Activated naive CD4-positive, alpha-beta T cell treated with anti-CD3 and anti-CD28 coated beads, Interleukin-2, amount 50 U/mL, for 24 hours (primary cell): ENCODE results near the gene CHN2.

Experiments
- H3K27ac Mint-ChIP-seq: one replicate; pipeline ENCODE4 v1.8.0; 2021; ENCODE audit warnings: mild to moderate bottlenecking, mixed read lengths
- H3K27me3 Mint-ChIP-seq: one replicate; pipeline ENCODE4 v1.8.0; 2021; ENCODE audit warnings: mixed read lengths
- H3K36me3 Mint-ChIP-seq: one replicate; pipeline ENCODE4 v1.8.0; 2021; ENCODE audit warnings: mixed read lengths
- H3K4me1 Mint-ChIP-seq: one replicate; pipeline ENCODE4 v1.8.0; 2021; ENCODE audit warnings: mixed read lengths
- H3K4me3 Mint-ChIP-seq: one replicate; pipeline ENCODE4 v1.8.0; 2021; ENCODE audit warnings: mild to moderate bottlenecking, mixed read lengths
- H3K9me3 Mint-ChIP-seq: one replicate; pipeline ENCODE4 v1.8.0; 2021; ENCODE audit warnings: mixed read lengths

CHN2 gene

GRCh38 chr7:29424984-29425309 lies 230.4 kb downstream of the CHN2 start:
- no peaks in the 10 kb centered on the region for H3K4me1 Mint-ChIP-seq
- H3K9me3 Mint-ChIP-seq = no peaks in the 10 kb centered on the region
- no peak overlapping the region for H3K4me3 Mint-ChIP-seq
- H3K36me3 Mint-ChIP-seq = no peaks in the 10 kb centered on the region
- H3K27ac Mint-ChIP-seq = no peak overlapping the region
- H3K27me3 Mint-ChIP-seq = no peaks in the 10 kb centered on the region

- no peak overlapping the region for H3K4me3 Mint-ChIP-seq
- no peaks in the 10 kb centered on the region for H3K9me3 Mint-ChIP-seq
- no peaks in the 10 kb centered on the region for H3K4me1 Mint-ChIP-seq
- H3K27ac Mint-ChIP-seq = no peak overlapping the region
- no peaks in the 10 kb centered on the region for H3K27me3 Mint-ChIP-seq
- H3K36me3 Mint-ChIP-seq = no peaks in the 10 kb centered on the region
These were observed 232.0 kb downstream of the CHN2 start for GRCh38 chr7:29426587-29426986.

- H3K27ac Mint-ChIP-seq = no peak overlapping the region
- no peaks in the 10 kb centered on the region for H3K27me3 Mint-ChIP-seq
- H3K9me3 Mint-ChIP-seq = no peaks in the 10 kb centered on the region
- H3K4me1 Mint-ChIP-seq = no peaks in the 10 kb centered on the region
- H3K36me3 Mint-ChIP-seq = no peaks in the 10 kb centered on the region
- H3K4me3 Mint-ChIP-seq = no peak overlapping the region
These were observed 234.8 kb downstream of the CHN2 start for GRCh38 chr7:29429401-29429800.

GRCh38 chr7:29430279-29430949 lies 235.8 kb downstream of the CHN2 start:
- Mint-ChIP-seq H3K4me1 (no peaks in the 10 kb centered on the region), H3K36me3 (no peaks in the 10 kb centered on the region), H3K27ac (no peak overlapping the region)

GRCh38 chr7:29431686-29432085 lies 237.1 kb downstream of the CHN2 start:
- Mint-ChIP-seq H3K4me3 (no peak overlapping the region), H3K9me3 (no peaks in the 10 kb centered on the region), H3K4me1 (no peaks in the 10 kb centered on the region), H3K27me3 (no peaks in the 10 kb centered on the region), H3K36me3 (no peaks in the 10 kb centered on the region), H3K27ac (no peak overlapping the region)

More at GRCh38 chr7:29430279-29430949, 235.8 kb downstream of the CHN2 start:
- Mint-ChIP-seq H3K4me3 (no peak overlapping the region), H3K27me3 (no peaks in the 10 kb centered on the region), H3K9me3 (no peaks in the 10 kb centered on the region)

- no peaks in the 10 kb centered on the region for H3K4me1 Mint-ChIP-seq
These were observed 238.1 kb downstream of the CHN2 start for GRCh38 chr7:29432721-29433120.

GRCh38 chr7:29434380-29434768 lies 239.8 kb downstream of the CHN2 start:
- Mint-ChIP-seq H3K36me3 (no peaks in the 10 kb centered on the region), H3K4me1 (no peaks in the 10 kb centered on the region), H3K27me3 (no peaks in the 10 kb centered on the region), H3K9me3 (no peaks in the 10 kb centered on the region), H3K4me3 (no peak overlapping the region), H3K27ac (no peak overlapping the region)

More at GRCh38 chr7:29432721-29433120, 238.1 kb downstream of the CHN2 start:
- Mint-ChIP-seq H3K4me3 (no peak overlapping the region), H3K36me3 (no peaks in the 10 kb centered on the region), H3K27me3 (no peaks in the 10 kb centered on the region), H3K9me3 (no peaks in the 10 kb centered on the region), H3K27ac (no peak overlapping the region)

- no peaks in the 10 kb centered on the region for H3K36me3 Mint-ChIP-seq
- H3K27me3 Mint-ChIP-seq = no peaks in the 10 kb centered on the region
- no peak overlapping the region for H3K27ac Mint-ChIP-seq
- no peak overlapping the region for H3K4me3 Mint-ChIP-seq
- H3K4me1 Mint-ChIP-seq = no peaks in the 10 kb centered on the region
- no peaks in the 10 kb centered on the region for H3K9me3 Mint-ChIP-seq
These were observed 240.6 kb downstream of the CHN2 start for GRCh38 chr7:29435167-29435566.

GRCh38 chr7:29435902-29436301 lies 241.3 kb downstream of the CHN2 start:
- no peaks in the 10 kb centered on the region for H3K36me3 Mint-ChIP-seq
- H3K27me3 Mint-ChIP-seq = no peaks in the 10 kb centered on the region
- H3K4me3 Mint-ChIP-seq = no peak overlapping the region
- no peaks in the 10 kb centered on the region for H3K4me1 Mint-ChIP-seq
- no peak overlapping the region for H3K27ac Mint-ChIP-seq
- no peaks in the 10 kb centered on the region for H3K9me3 Mint-ChIP-seq

GRCh38 chr7:29442146-29442545 lies 247.6 kb downstream of the CHN2 start:
- Mint-ChIP-seq H3K36me3 (no peaks in the 10 kb centered on the region), H3K4me3 (no peak overlapping the region), H3K27ac (no peak overlapping the region), H3K9me3 (no peaks in the 10 kb centered on the region), H3K4me1 (no peaks in the 10 kb centered on the region), H3K27me3 (no peaks in the 10 kb centered on the region)

GRCh38 chr7:29443552-29443951 lies 249.0 kb downstream of the CHN2 start:
- H3K4me1 Mint-ChIP-seq = no peaks in the 10 kb centered on the region
- H3K4me3 Mint-ChIP-seq = no peak overlapping the region
- H3K36me3 Mint-ChIP-seq = no peaks in the 10 kb centered on the region
- H3K27me3 Mint-ChIP-seq = no peaks in the 10 kb centered on the region
- no peaks in the 10 kb centered on the region for H3K9me3 Mint-ChIP-seq
- no peak overlapping the region for H3K27ac Mint-ChIP-seq

- Mint-ChIP-seq H3K9me3 (no peaks in the 10 kb centered on the region), H3K27ac (no peak overlapping the region), H3K27me3 (no peaks in the 10 kb centered on the region), H3K4me3 (no peak overlapping the region), H3K36me3 (no peaks in the 10 kb centered on the region), H3K4me1 (no peaks in the 10 kb centered on the region)
These were observed 249.7 kb downstream of the CHN2 start for GRCh38 chr7:29444267-29444666.

- Mint-ChIP-seq H3K36me3 (no peaks in the 10 kb centered on the region), H3K9me3 (no peaks in the 10 kb centered on the region), H3K4me3 (no peak overlapping the region), H3K4me1 (no peaks in the 10 kb centered on the region), H3K27me3 (no peaks in the 10 kb centered on the region), H3K27ac (no peak overlapping the region)
These were observed 251.2 kb downstream of the CHN2 start for GRCh38 chr7:29445736-29446135.

- Mint-ChIP-seq H3K27ac (no peak overlapping the region), H3K9me3 (no peaks in the 10 kb centered on the region), H3K4me3 (no peak overlapping the region), H3K36me3 (no peaks in the 10 kb centered on the region), H3K27me3 (no peaks in the 10 kb centered on the region), H3K4me1 (no peaks in the 10 kb centered on the region)
These were observed 253.3 kb downstream of the CHN2 start for GRCh38 chr7:29447828-29448227.

- Mint-ChIP-seq H3K9me3 (no peaks in the 10 kb centered on the region), H3K27me3 (no peaks in the 10 kb centered on the region), H3K27ac (no peak overlapping the region), H3K4me1 (no peaks in the 10 kb centered on the region), H3K4me3 (no peak overlapping the region), H3K36me3 (no peaks in the 10 kb centered on the region)
These were observed 255.1 kb downstream of the CHN2 start for GRCh38 chr7:29449569-29450260.

- no peaks in the 10 kb centered on the region for H3K4me1 Mint-ChIP-seq
- H3K27me3 Mint-ChIP-seq = no peaks in the 10 kb centered on the region
- H3K9me3 Mint-ChIP-seq = no peaks in the 10 kb centered on the region
- no peak overlapping the region for H3K4me3 Mint-ChIP-seq
- H3K36me3 Mint-ChIP-seq = no peaks in the 10 kb centered on the region
- H3K27ac Mint-ChIP-seq = no peak overlapping the region
These were observed 258.4 kb downstream of the CHN2 start for GRCh38 chr7:29453021-29453420.

GRCh38 chr7:29454464-29454863 lies 259.9 kb downstream of the CHN2 start:
- Mint-ChIP-seq H3K4me3 (no peak overlapping the region), H3K27ac (no peak overlapping the region), H3K4me1 (no peaks in the 10 kb centered on the region), H3K27me3 (no peaks in the 10 kb centered on the region), H3K36me3 (no peaks in the 10 kb centered on the region), H3K9me3 (no peaks in the 10 kb centered on the region)
